ENCODE results near the gene LARP4B.

LARP4B gene

GRCh38 chr10:931326-932318, at the start of gene LARP4B:
Gene LARP4B, minus strand, starts transcription at chr10:931705. Its CDS starts 45,984 bp downstream, at chr10:885721.
- peak; percentile 97 for DNase-seq (ENCODE audit: low read depth in 2 of 2)

- DNase-seq (ENCODE audit: low read depth in 2 of 2), result no peak
Measured at GRCh38 chr10:980468-981093, 49.1 kb upstream of the LARP4B start.

- DNase-seq (ENCODE audit: low read depth in 2 of 2), result no peak
Measured at GRCh38 chr10:978826-979421, 47.4 kb upstream of the LARP4B start.

- DNase-seq (ENCODE audit: low read depth in 2 of 2), result no peak
Measured at GRCh38 chr10:976316-976715, 44.8 kb upstream of the LARP4B start.

- DNase-seq (ENCODE audit: low read depth in 2 of 2), result no peak
Measured at GRCh38 chr10:974785-975074, 43.2 kb upstream of the LARP4B start.

- no peak for DNase-seq (ENCODE audit: low read depth in 2 of 2)
Measured at GRCh38 chr10:974038-974784, 42.7 kb upstream of the LARP4B start.

GRCh38 chr10:972763-973162, 41.3 kb upstream of the LARP4B start:
- no peak for DNase-seq (ENCODE audit: low read depth in 2 of 2)

- DNase-seq (ENCODE audit: low read depth in 2 of 2), result no peak
Measured at GRCh38 chr10:971613-972012, 40.1 kb upstream of the LARP4B start.

- DNase-seq (ENCODE audit: low read depth in 2 of 2), result peak in 1 of 2 experiments; percentile 27
Measured at GRCh38 chr10:971150-971542, 39.6 kb upstream of the LARP4B start.

- DNase-seq (ENCODE audit: low read depth in 2 of 2), result no peak
Measured at GRCh38 chr10:970311-971149, 39.0 kb upstream of the LARP4B start.

- no peak for DNase-seq (ENCODE audit: low read depth in 2 of 2)
Measured at GRCh38 chr10:969473-970150, 38.1 kb upstream of the LARP4B start.

GRCh38 chr10:968546-969199, 37.2 kb upstream of the LARP4B start:
- DNase-seq (ENCODE audit: low read depth in 2 of 2), result no peak

GRCh38 chr10:966466-967235, 35.1 kb upstream of the LARP4B start:
- no peak for DNase-seq (ENCODE audit: low read depth in 2 of 2)

GRCh38 chr10:964988-965417, 33.5 kb upstream of the LARP4B start:
- DNase-seq (ENCODE audit: low read depth in 2 of 2), result no peak

GRCh38 chr10:964321-964987, 32.9 kb upstream of the LARP4B start:
- DNase-seq (ENCODE audit: low read depth in 2 of 2), result no peak

- DNase-seq (ENCODE audit: low read depth in 2 of 2), result no peak
Measured at GRCh38 chr10:963655-964054, 32.1 kb upstream of the LARP4B start.

- DNase-seq (ENCODE audit: low read depth in 2 of 2), result no peak
Measured at GRCh38 chr10:963186-963585, 31.7 kb upstream of the LARP4B start.

GRCh38 chr10:962342-962741, 30.8 kb upstream of the LARP4B start:
- no peak for DNase-seq (ENCODE audit: low read depth in 2 of 2)

- no peak for DNase-seq (ENCODE audit: low read depth in 2 of 2)
Measured at GRCh38 chr10:958856-959255, 27.4 kb upstream of the LARP4B start.
